Upper lobe of left lung (tissue), 4 donors: ENCODE results near the gene EPHB1.

Experiments
- CTCF ChIP-seq, 6 experiments: fragments of 450-650 bp in 4 of 6; fragments of 200-600 bp in 2 of 6; sonication (generic) in 2 of 6; IDR thresholded peaks; one replicate each; pipeline ENCODE4 v1.5.1; 2016 to 2019; ENCODE audit warnings: antibody characterized with exemption in 6 of 6
- EP300 ChIP-seq, 4 donors: sonication (generic); formaldehyde crosslinking; IDR thresholded peaks; one replicate each; pipeline ENCODE4 v1.5.1; 2017; ENCODE audit warnings: antibody characterized with exemption in 4 of 4, control low read depth in 2 of 4
- POLR2A ChIP-seq, 4 donors: fragments of 450-650 bp; IDR thresholded peaks; one replicate each; pipeline ENCODE4 v1.5.1; 2016 to 2017; ENCODE audit warnings: antibody characterized with exemption in 4 of 4, mild to moderate bottlenecking in 2 of 4
- POLR2AphosphoS5 ChIP-seq, 2 donors: sonication (generic); formaldehyde crosslinking; IDR thresholded peaks; one replicate each; pipeline ENCODE4 v1.5.1; 2017; ENCODE audit warnings: antibody characterized with exemption in 2 of 2

- TF ChIP-seq EP300 (IDR thresholded peaks at IDR 0.05) (no peak), CTCF (IDR thresholded peaks at IDR 0.05) (no peak), POLR2A (IDR thresholded peaks at IDR 0.05) (no peak), POLR2AphosphoS5 (IDR thresholded peaks at IDR 0.05) (no peak)
These were observed 296.9 kb downstream of the EPHB1 start for GRCh38 chr3:135091946-135092345.
